GOT3 (cell line): ENCODE measurements around the gene KDM4C.

Source experiments
- DNase-seq: peaks from one replicate; lab custom pipeline; 2025; ENCODE audit warnings: mixed read lengths; lab: John Stamatoyannopoulos, UW

The KDM4C gene

GRCh38 chr9:7042124-7042523 lies 284.4 kb downstream of the KDM4C start:
- no peak for DNase-seq

GRCh38 chr9:7045361-7045760 lies 287.6 kb downstream of the KDM4C start:
- no peak for DNase-seq

- DNase-seq, result no peak
Observed at GRCh38 chr9:7051711-7052110, 293.9 kb downstream of the KDM4C start.

GRCh38 chr9:7053903-7054302 lies 296.1 kb downstream of the KDM4C start:
- no peak for DNase-seq

GRCh38 chr9:7055171-7055903 lies 297.6 kb downstream of the KDM4C start:
- DNase-seq, result no peak

- DNase-seq, result no peak
Observed at GRCh38 chr9:7056254-7056653, 298.5 kb downstream of the KDM4C start.

GRCh38 chr9:7058473-7058872 lies 300.7 kb downstream of the KDM4C start:
- no peak for DNase-seq

GRCh38 chr9:7067169-7067568 lies 309.4 kb downstream of the KDM4C start:
- DNase-seq, result no peak

GRCh38 chr9:7071916-7072315 lies 314.1 kb downstream of the KDM4C start:
- DNase-seq, result no peak

- DNase-seq, result no peak
Observed at GRCh38 chr9:7073706-7074105, 315.9 kb downstream of the KDM4C start.

GRCh38 chr9:7075154-7075553 lies 317.4 kb downstream of the KDM4C start:
- DNase-seq, result no peak

GRCh38 chr9:7079051-7079450 lies 321.3 kb downstream of the KDM4C start:
- DNase-seq, result no peak

- DNase-seq, result no peak
Observed at GRCh38 chr9:7081065-7081600, 323.4 kb downstream of the KDM4C start.

- no peak for DNase-seq
Observed at GRCh38 chr9:7083192-7083591, 325.4 kb downstream of the KDM4C start.

GRCh38 chr9:7085357-7085756 lies 327.6 kb downstream of the KDM4C start:
- no peak for DNase-seq

- DNase-seq, result no peak
Observed at GRCh38 chr9:7086389-7086788, 328.6 kb downstream of the KDM4C start.

GRCh38 chr9:7088611-7089010 lies 330.8 kb downstream of the KDM4C start:
- DNase-seq, result no peak

- no peak for DNase-seq
Observed at GRCh38 chr9:7089406-7090193, 331.8 kb downstream of the KDM4C start.

- no peak for DNase-seq
Observed at GRCh38 chr9:7093040-7093439, 335.3 kb downstream of the KDM4C start.

- no peak for DNase-seq
Observed at GRCh38 chr9:7094052-7094451, 336.3 kb downstream of the KDM4C start.

GRCh38 chr9:7094576-7094975 lies 336.8 kb downstream of the KDM4C start:
- DNase-seq, result no peak

- no peak for DNase-seq
Observed at GRCh38 chr9:7095058-7095457, 337.3 kb downstream of the KDM4C start.

- DNase-seq, result no peak
Observed at GRCh38 chr9:7097040-7097715, 339.4 kb downstream of the KDM4C start.
